Caco-2 (cell line): ENCODE data around the gene TLE3. TPM values are rescaled to one million over a fixed set of nuclear protein-coding genes. Genes with fewer than 3 reads are reported as not detected.
"Not testable (repeated sequence)": the region's sequence is repeated elsewhere in the genome, so short reads cannot be mapped to it uniquely, and the experiment has no call there.

Experiments used
- BruUV-seq: library from RNA; stranded (reverse); fragments of 400-500 nt; replicated peaks from 2 replicates; lab custom pipeline; 2021; lab: Mats Ljungman, UMichigan
- CTCF ChIA-PET: fragments of 300-600 bp; sonication (Branson Sonifier 250); formaldehyde crosslinking; loops from one replicate; lab custom pipeline; 2022; ENCODE audit warnings: antibody characterized with exemption; lab: Charles Lee
- POLR2A ChIA-PET: fragments of 300-600 bp; sonication (Branson Sonifier 250); formaldehyde crosslinking; loops from one replicate; lab custom pipeline; 2022; ENCODE audit warnings: antibody characterized with exemption; lab: Charles Lee
- DNase-seq, 2 experiments: peaks; one replicate each; pipeline versions ENCODE4 v3.0.0 to v3.0.0-alpha.2; 2020 to 2022
- H3K27me3 ChIP-seq: replicated peaks from 2 replicates; pipeline ENCODE4 v1.6.0; 2011; ENCODE audit warnings: low read length; ENCODE audit not compliant: control insufficient read depth, insufficient read depth
- H3K36me3 ChIP-seq: 2 replicates; pipeline ENCODE4 v1.5.1; 2011; ENCODE audit warnings: low read length; ENCODE audit not compliant: control insufficient read depth, insufficient read depth
- H3K4me1 ChIP-seq: fragments of 250-450 bp; sonication (Bioruptor Pico); 2 replicates; pipeline ENCODE4 v1.5.1; 2020; ENCODE audit warnings: mild to moderate bottlenecking
- H3K4me3 ChIP-seq: 2 replicates; pipeline ENCODE4 v1.5.1; 2011; ENCODE audit warnings: low read depth, mild to moderate bottlenecking, control low read depth, low read length
- H3K9me3 ChIP-seq: fragments of 250-450 bp; sonication (Bioruptor Pico); 2 replicates; pipeline ENCODE4 v1.5.1; 2020; ENCODE audit warnings: mild to moderate bottlenecking, moderate library complexity
- H3K27ac Mint-ChIP-seq: one replicate; pipeline ENCODE4 v1.8.0; 2022; ENCODE audit warnings: mixed read lengths; ENCODE audit not compliant: unreplicated experiment
- H3K27me3 Mint-ChIP-seq: one replicate; pipeline ENCODE4 v1.8.0; 2022; ENCODE audit warnings: mixed read lengths; ENCODE audit not compliant: insufficient read depth, unreplicated experiment
- H3K36me3 Mint-ChIP-seq: one replicate; pipeline ENCODE4 v1.8.0; 2022; ENCODE audit warnings: mild to moderate bottlenecking, mixed read lengths; ENCODE audit not compliant: insufficient read depth, unreplicated experiment
- H3K4me1 Mint-ChIP-seq: one replicate; pipeline ENCODE4 v1.8.0; 2022; ENCODE audit warnings: low read depth, mixed read lengths; ENCODE audit not compliant: unreplicated experiment
- H3K4me3 Mint-ChIP-seq: one replicate; pipeline ENCODE4 v1.8.0; 2022; ENCODE audit warnings: mild to moderate bottlenecking, moderate library complexity, mixed read lengths; ENCODE audit not compliant: unreplicated experiment
- H3K9me3 Mint-ChIP-seq: one replicate; pipeline ENCODE4 v1.8.0; 2022; ENCODE audit warnings: mixed read lengths; ENCODE audit not compliant: unreplicated experiment
- CTCF ChIP-seq, 2 experiments: fragments of 200-600 bp in 1 of 2; IDR thresholded peaks; 1 replicate in 1 of 2; 2 replicates in 1 of 2; pipeline versions ENCODE4 v1.5.1 to v1.8.0; 2011 to 2022; ENCODE audit warnings: antibody characterized with exemption in 1 of 2, control low read depth in 1 of 2, inconsistent platforms in 1 of 2, low read depth in 1 of 2, low read length in 1 of 2, mild to moderate bottlenecking in 1 of 2, moderate library complexity in 1 of 2; ENCODE audit not compliant: insufficient read depth in 1 of 2, severe bottlenecking in 1 of 2, unreplicated experiment in 1 of 2
- intact Hi-C: fragments of 100-400 bp; cut with micrococcal nuclease; formaldehyde crosslinking; loops from one replicate; pipeline ENCODE4 v1.10.0; 2022; ENCODE audit not compliant: unreplicated experiment
- total RNA-seq: library from RNA; stranded (reverse); gene quantifications from 2 replicates; pipeline ENCODE4 v1.2.3, GENCODE V29; 2022

TLE3 gene
- total RNA-seq, 1 experiment from 2014 or later: 105 TPM

DNA sequence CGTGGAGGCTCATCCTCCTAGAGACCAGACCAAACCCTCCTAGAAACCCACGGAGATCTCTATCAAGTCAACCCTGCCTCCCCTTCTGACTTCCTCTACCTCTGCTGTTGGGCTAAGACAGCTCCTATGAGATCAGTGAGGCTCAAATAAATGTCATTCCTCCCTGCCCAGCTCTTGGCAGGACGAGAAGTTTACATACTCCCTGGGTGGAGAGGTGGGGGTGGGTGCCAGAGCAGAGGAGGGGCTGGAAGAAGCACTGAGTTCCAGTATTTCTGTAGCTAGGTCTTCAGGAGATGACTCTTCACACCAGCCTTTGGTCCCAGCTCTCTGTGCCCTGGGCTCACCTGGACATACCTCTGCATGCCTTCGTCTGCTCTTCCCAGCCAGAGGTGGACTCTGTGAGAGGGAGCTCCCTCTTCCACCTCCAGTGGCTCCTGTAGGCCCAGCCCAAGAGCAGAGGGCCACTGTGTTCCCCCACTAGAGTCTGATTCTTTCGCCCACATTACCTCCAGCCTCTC, 42.4 kb upstream of the TLE3 start:
- H3K27me3 Mint-ChIP-seq: no peaks in the 10 kb centered on the region
- H3K27ac Mint-ChIP-seq: peak overlapping the region; percentile 94
- no peak for TF ChIP-seq CTCF (IDR thresholded peaks at IDR 0.05; ENCODE audit: insufficient read depth in 1 of 2, low read depth in 1 of 2, low read length in 1 of 2, severe bottlenecking in 1 of 2, unreplicated experiment in 1 of 2)
- CTCF ChIA-PET: interaction anchor here (0.6 to 3.1 kb wide), 10 partner anchors 12 to 548 kb away, joined by 3 to 15 read pairs (median 4); no protein-coding TSS in a partner anchor
- intact Hi-C loops: loop anchor here (1.0 kb wide), 3 partner anchors 14 to 41 kb away; no protein-coding TSS in a partner anchor
- H3K36me3 ChIP-seq: no peaks in the 10 kb centered on the region
- H3K4me3 ChIP-seq: no peak overlapping the region
- H3K4me1 ChIP-seq: peaks cover 45% of the 10 kb centered on the region
- H3K4me1 Mint-ChIP-seq: peaks cover 45% of the 10 kb centered on the region
- POLR2A ChIA-PET: interaction anchor here (0.5 to 2.2 kb wide), 13 partner anchors 15 to 674 kb away, joined by 3 to 32 read pairs (median 5); partner anchors contain the start of gene TLE3
- peaks cover 9% of the 10 kb centered on the region for H3K36me3 Mint-ChIP-seq
- BruUV-seq: TSS peak; percentile 86
- DNase-seq: no peak
- H3K9me3 ChIP-seq: no peaks in the 10 kb centered on the region
- no peaks in the 10 kb centered on the region for H3K9me3 Mint-ChIP-seq
- H3K27me3 ChIP-seq: no peaks in the 10 kb centered on the region
- peak overlapping the region; percentile 63 for H3K4me3 Mint-ChIP-seq

DNA sequence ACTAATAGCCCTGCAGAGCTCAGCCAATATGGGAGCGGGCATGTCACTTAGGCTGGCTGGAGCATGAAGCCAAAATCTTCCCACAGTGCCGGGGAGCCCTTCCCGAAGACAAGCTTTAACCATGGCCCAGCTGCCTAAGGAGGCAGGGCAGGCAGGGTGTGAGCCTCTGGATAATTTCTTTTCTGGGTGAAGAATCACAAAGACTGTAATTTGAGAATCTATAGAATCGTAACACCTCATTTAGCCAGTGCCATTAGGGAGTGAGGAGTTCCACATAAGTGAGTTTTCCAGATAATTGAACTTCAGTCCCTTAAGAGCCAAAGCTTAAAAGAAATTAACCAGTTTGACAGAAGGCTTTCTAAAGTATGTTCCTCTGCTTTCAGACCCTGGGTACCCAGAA, 40.2 kb upstream of the TLE3 start:
- H3K36me3 Mint-ChIP-seq: peaks cover 9% of the 10 kb centered on the region
- intact Hi-C loops: no loop called here
- BruUV-seq: no TSS peak
- no peak overlapping the region for H3K27ac Mint-ChIP-seq
- ChIA-PET POLR2A (no interaction called here), CTCF (no interaction called here)
- no peak overlapping the region for H3K4me3 Mint-ChIP-seq
- no peak for DNase-seq
- no peaks in the 10 kb centered on the region for H3K36me3 ChIP-seq
- no peaks in the 10 kb centered on the region for H3K27me3 Mint-ChIP-seq
- H3K9me3 ChIP-seq: no peaks in the 10 kb centered on the region
- H3K4me3 ChIP-seq: no peak overlapping the region
- no peak for TF ChIP-seq CTCF (IDR thresholded peaks at IDR 0.05; ENCODE audit: insufficient read depth in 1 of 2, low read depth in 1 of 2, low read length in 1 of 2, severe bottlenecking in 1 of 2, unreplicated experiment in 1 of 2)
- no peaks in the 10 kb centered on the region for H3K9me3 Mint-ChIP-seq
- H3K4me1 ChIP-seq: peaks cover 45% of the 10 kb centered on the region
- H3K4me1 Mint-ChIP-seq: peaks cover 36% of the 10 kb centered on the region
- H3K27me3 ChIP-seq: no peaks in the 10 kb centered on the region

GRCh38 chr15:70137021-70137420, 39.3 kb upstream of the TLE3 start:
- H3K9me3 ChIP-seq, H3K27ac Mint-ChIP-seq, H3K27me3 ChIP-seq, H3K36me3 Mint-ChIP-seq, H3K4me3 Mint-ChIP-seq, POLR2A ChIA-PET, H3K36me3 ChIP-seq, BruUV-seq, H3K27me3 Mint-ChIP-seq, DNase-seq, intact Hi-C loops, H3K4me3 ChIP-seq, CTCF ChIA-PET, H3K9me3 Mint-ChIP-seq: not testable (repeated sequence)
- peaks cover 29% of the 10 kb centered on the region for H3K4me1 Mint-ChIP-seq
- peaks cover 38% of the 10 kb centered on the region for H3K4me1 ChIP-seq
